ENCODE data around the gene ADAMTS17.

The ADAMTS17 gene

GRCh38 chr15:100175406-100176114 lies 166.2 kb downstream of the ADAMTS17 start:
- H3K36me3 Mint-ChIP-seq: no peaks in the 10 kb centered on the region
- H3K4me1 Mint-ChIP-seq: no peaks in the 10 kb centered on the region
- H3K27ac Mint-ChIP-seq: no peak overlapping the region
- H3K4me3 Mint-ChIP-seq: no peak overlapping the region
- no peaks in the 10 kb centered on the region for H3K27me3 Mint-ChIP-seq
- peaks cover 3% of the 10 kb centered on the region for H3K9me3 Mint-ChIP-seq
- DNase-seq (ENCODE audit: low spot score in 2 of 2): no peak
- no peak for ATAC-seq (ENCODE audit: low read depth)

- Mint-ChIP-seq H3K9me3 (peaks cover 3% of the 10 kb centered on the region), H3K4me1 (no peaks in the 10 kb centered on the region), H3K27me3 (no peaks in the 10 kb centered on the region), H3K36me3 (no peaks in the 10 kb centered on the region), H3K27ac (no peak overlapping the region), H3K4me3 (no peak overlapping the region)
- DNase-seq (ENCODE audit: low spot score in 2 of 2): no peak
- no peak for ATAC-seq (ENCODE audit: low read depth)
Observed at GRCh38 chr15:100174904-100175275, 166.9 kb downstream of the ADAMTS17 start.

GRCh38 chr15:100174159-100174903 lies 167.4 kb downstream of the ADAMTS17 start:
- Mint-ChIP-seq H3K4me1 (no peaks in the 10 kb centered on the region), H3K36me3 (no peaks in the 10 kb centered on the region), H3K27ac (no peak overlapping the region), H3K9me3 (peaks cover 3% of the 10 kb centered on the region), H3K27me3 (no peaks in the 10 kb centered on the region), H3K4me3 (no peak overlapping the region)
- ATAC-seq (ENCODE audit: low read depth) (no peak), DNase-seq (ENCODE audit: low spot score in 2 of 2) (no peak)

GRCh38 chr15:100172356-100173024 lies 169.3 kb downstream of the ADAMTS17 start:
- DNase-seq (ENCODE audit: low spot score in 2 of 2): no peak
- H3K4me1 Mint-ChIP-seq: no peaks in the 10 kb centered on the region
- no peak for ATAC-seq (ENCODE audit: low read depth)
- H3K27ac Mint-ChIP-seq: no peak overlapping the region
- H3K27me3 Mint-ChIP-seq: no peaks in the 10 kb centered on the region
- H3K4me3 Mint-ChIP-seq: no peak overlapping the region
- H3K36me3 Mint-ChIP-seq: no peaks in the 10 kb centered on the region
- peaks cover 3% of the 10 kb centered on the region for H3K9me3 Mint-ChIP-seq

- H3K9me3 Mint-ChIP-seq: peaks cover 3% of the 10 kb centered on the region
- H3K4me3 Mint-ChIP-seq: no peak overlapping the region
- H3K27me3 Mint-ChIP-seq: no peaks in the 10 kb centered on the region
- no peak for DNase-seq (ENCODE audit: low spot score in 2 of 2)
- no peaks in the 10 kb centered on the region for H3K4me1 Mint-ChIP-seq
- ATAC-seq (ENCODE audit: low read depth): no peak
- no peaks in the 10 kb centered on the region for H3K36me3 Mint-ChIP-seq
- H3K27ac Mint-ChIP-seq: no peak overlapping the region
Observed at GRCh38 chr15:100171411-100171810, 170.4 kb downstream of the ADAMTS17 start.

- H3K27ac Mint-ChIP-seq: no peak overlapping the region
- no peak for ATAC-seq (ENCODE audit: low read depth)
- no peak overlapping the region for H3K4me3 Mint-ChIP-seq
- DNase-seq (ENCODE audit: low spot score in 2 of 2): no peak
- H3K27me3 Mint-ChIP-seq: no peaks in the 10 kb centered on the region
- no peaks in the 10 kb centered on the region for H3K36me3 Mint-ChIP-seq
- H3K4me1 Mint-ChIP-seq: no peaks in the 10 kb centered on the region
- no peaks in the 10 kb centered on the region for H3K9me3 Mint-ChIP-seq
Observed at GRCh38 chr15:100170291-100171210, 171.2 kb downstream of the ADAMTS17 start.

- Mint-ChIP-seq H3K9me3 (no peaks in the 10 kb centered on the region), H3K4me1 (no peaks in the 10 kb centered on the region), H3K27ac (no peak overlapping the region), H3K27me3 (no peaks in the 10 kb centered on the region), H3K36me3 (no peaks in the 10 kb centered on the region), H3K4me3 (no peak overlapping the region)
- ATAC-seq (ENCODE audit: low read depth): no peak
- DNase-seq (ENCODE audit: low spot score in 2 of 2): no peak
Observed at GRCh38 chr15:100169615-100170290, 172.0 kb downstream of the ADAMTS17 start.

GRCh38 chr15:100168787-100169186 lies 173.0 kb downstream of the ADAMTS17 start:
- Mint-ChIP-seq H3K4me3 (no peak overlapping the region), H3K27me3 (no peaks in the 10 kb centered on the region), H3K27ac (no peak overlapping the region), H3K36me3 (no peaks in the 10 kb centered on the region), H3K4me1 (no peaks in the 10 kb centered on the region), H3K9me3 (no peaks in the 10 kb centered on the region)
- ATAC-seq (ENCODE audit: low read depth) (no peak), DNase-seq (ENCODE audit: low spot score in 2 of 2) (no peak)

- Mint-ChIP-seq H3K4me1 (no peaks in the 10 kb centered on the region), H3K27me3 (no peaks in the 10 kb centered on the region), H3K9me3 (no peaks in the 10 kb centered on the region), H3K36me3 (no peaks in the 10 kb centered on the region), H3K27ac (no peak overlapping the region), H3K4me3 (no peak overlapping the region)
- ATAC-seq (ENCODE audit: low read depth): no peak
- no peak for DNase-seq (ENCODE audit: low spot score in 2 of 2)
Observed at GRCh38 chr15:100167884-100168375, 173.8 kb downstream of the ADAMTS17 start.

- no peaks in the 10 kb centered on the region for H3K27me3 Mint-ChIP-seq
- no peak for DNase-seq (ENCODE audit: low spot score in 2 of 2)
Observed at GRCh38 chr15:100166313-100166712, 175.5 kb downstream of the ADAMTS17 start.

GRCh38 chr15:100163961-100164360 lies 177.8 kb downstream of the ADAMTS17 start:
- no peaks in the 10 kb centered on the region for H3K4me1 Mint-ChIP-seq
- H3K27me3 Mint-ChIP-seq: no peaks in the 10 kb centered on the region
- no peaks in the 10 kb centered on the region for H3K36me3 Mint-ChIP-seq
- no peak overlapping the region for H3K27ac Mint-ChIP-seq
- H3K9me3 Mint-ChIP-seq: no peaks in the 10 kb centered on the region
- DNase-seq (ENCODE audit: low spot score in 2 of 2) (no peak), ATAC-seq (ENCODE audit: low read depth) (no peak)
- no peak overlapping the region for H3K4me3 Mint-ChIP-seq

More at GRCh38 chr15:100166313-100166712, 175.5 kb downstream of the ADAMTS17 start:
- no peaks in the 10 kb centered on the region for H3K36me3 Mint-ChIP-seq
- no peak for ATAC-seq (ENCODE audit: low read depth)
- H3K27ac Mint-ChIP-seq: no peak overlapping the region
- no peak overlapping the region for H3K4me3 Mint-ChIP-seq
- no peaks in the 10 kb centered on the region for H3K4me1 Mint-ChIP-seq
- H3K9me3 Mint-ChIP-seq: no peaks in the 10 kb centered on the region

GRCh38 chr15:100160953-100161352 lies 180.8 kb downstream of the ADAMTS17 start:
- no peaks in the 10 kb centered on the region for H3K36me3 Mint-ChIP-seq
- no peak for DNase-seq (ENCODE audit: low spot score in 2 of 2)
- H3K4me1 Mint-ChIP-seq: no peaks in the 10 kb centered on the region
- H3K27ac Mint-ChIP-seq: no peak overlapping the region
- no peak overlapping the region for H3K4me3 Mint-ChIP-seq
- no peaks in the 10 kb centered on the region for H3K9me3 Mint-ChIP-seq
- H3K27me3 Mint-ChIP-seq: no peaks in the 10 kb centered on the region
- ATAC-seq (ENCODE audit: low read depth): no peak

GRCh38 chr15:100159436-100159835 lies 182.3 kb downstream of the ADAMTS17 start:
- no peaks in the 10 kb centered on the region for H3K27me3 Mint-ChIP-seq
- no peaks in the 10 kb centered on the region for H3K4me1 Mint-ChIP-seq
- H3K4me3 Mint-ChIP-seq: no peak overlapping the region
- no peaks in the 10 kb centered on the region for H3K36me3 Mint-ChIP-seq
- no peak overlapping the region for H3K27ac Mint-ChIP-seq
- DNase-seq (ENCODE audit: low spot score in 2 of 2) (no peak), ATAC-seq (ENCODE audit: low read depth) (no peak)
- no peaks in the 10 kb centered on the region for H3K9me3 Mint-ChIP-seq
